HG02943 (cell line): ENCODE data around the gene INHA.

Experiments used
- ATAC-seq: cut with Tn5 transposase; IDR thresholded peaks from one replicate; pipeline ENCODE4 v1.9.1; 2021; ENCODE audit warnings: mild to moderate bottlenecking, low read depth, moderate library complexity; ENCODE audit not compliant: unreplicated experiment

The INHA gene

GRCh38 chr2:219608399-219608964 lies 36.4 kb downstream of the INHA start:
- ATAC-seq: no peak

DNA sequence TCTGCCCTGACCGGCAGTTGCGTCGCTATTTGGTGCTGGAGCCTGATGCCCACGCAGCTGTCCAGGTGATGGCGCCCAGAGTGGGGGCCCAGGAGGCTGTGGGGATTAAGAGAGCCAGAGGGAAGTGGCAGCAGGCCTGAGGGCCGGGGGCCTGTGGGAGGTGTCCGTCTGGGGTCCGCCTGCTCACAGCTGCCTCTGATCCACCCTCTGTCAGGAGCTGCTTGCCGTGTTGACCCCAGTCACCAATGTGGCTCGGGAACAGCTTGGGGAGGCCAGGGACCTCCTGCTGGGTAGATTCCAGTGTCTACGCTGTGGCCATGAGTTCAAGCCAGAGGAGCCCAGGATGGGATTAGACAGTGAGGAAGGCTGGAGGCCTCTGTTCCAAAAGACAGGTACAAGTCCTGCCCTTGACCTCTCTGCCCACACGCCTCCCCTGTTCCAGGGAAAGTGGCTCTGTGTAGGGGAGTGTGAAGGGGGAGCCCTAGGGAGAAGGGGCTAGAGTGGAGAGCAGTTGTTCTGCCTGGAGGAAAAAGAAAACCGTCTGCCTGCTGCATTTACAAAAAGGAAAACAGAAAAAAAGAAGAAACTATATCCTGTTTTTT lies 37.1 kb downstream of the INHA start:
- ATAC-seq: no peak

- no peak for ATAC-seq
Observed at GRCh38 chr2:219611306-219611705, 39.2 kb downstream of the INHA start.

DNA sequence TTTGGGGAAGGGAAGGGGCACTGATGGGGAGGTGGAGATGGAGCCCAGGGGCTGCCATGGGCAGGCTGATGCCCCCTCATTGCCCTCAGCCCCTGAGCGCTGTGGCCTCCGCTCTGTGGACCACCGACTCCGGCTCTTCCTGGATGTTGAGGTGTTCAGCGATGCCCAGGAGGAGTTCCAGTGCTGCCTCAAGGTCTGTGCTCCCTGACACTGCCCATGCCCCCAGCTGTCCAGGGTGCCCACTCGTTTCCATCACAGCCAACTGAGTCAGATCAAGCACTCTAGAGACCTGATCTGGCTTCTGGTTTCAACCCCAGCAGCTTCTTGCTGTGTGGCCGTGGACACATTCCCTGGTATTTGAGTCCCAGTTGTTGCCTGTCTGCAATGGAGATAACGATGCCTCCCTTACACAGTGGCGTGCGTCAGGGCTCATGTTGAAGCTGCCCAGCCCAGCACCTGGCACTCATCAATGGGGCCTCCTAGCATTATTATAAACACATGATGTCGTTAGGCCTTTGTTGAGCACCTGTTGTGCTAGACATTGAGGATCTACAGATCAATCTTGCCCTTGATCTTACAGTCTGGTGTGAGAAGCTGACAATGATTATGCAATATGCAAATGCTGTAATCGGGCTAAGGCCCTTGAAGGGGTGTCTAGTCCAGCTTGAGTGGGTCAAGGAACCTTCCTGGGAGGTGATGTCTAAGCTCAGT lies 39.9 kb downstream of the INHA start:
- ATAC-seq: no peak

GRCh38 chr2:219612577-219613286 lies 40.6 kb downstream of the INHA start:
- no peak for ATAC-seq

- ATAC-seq: no peak
Observed at GRCh38 chr2:219613461-219614070, 41.5 kb downstream of the INHA start.

DNA sequence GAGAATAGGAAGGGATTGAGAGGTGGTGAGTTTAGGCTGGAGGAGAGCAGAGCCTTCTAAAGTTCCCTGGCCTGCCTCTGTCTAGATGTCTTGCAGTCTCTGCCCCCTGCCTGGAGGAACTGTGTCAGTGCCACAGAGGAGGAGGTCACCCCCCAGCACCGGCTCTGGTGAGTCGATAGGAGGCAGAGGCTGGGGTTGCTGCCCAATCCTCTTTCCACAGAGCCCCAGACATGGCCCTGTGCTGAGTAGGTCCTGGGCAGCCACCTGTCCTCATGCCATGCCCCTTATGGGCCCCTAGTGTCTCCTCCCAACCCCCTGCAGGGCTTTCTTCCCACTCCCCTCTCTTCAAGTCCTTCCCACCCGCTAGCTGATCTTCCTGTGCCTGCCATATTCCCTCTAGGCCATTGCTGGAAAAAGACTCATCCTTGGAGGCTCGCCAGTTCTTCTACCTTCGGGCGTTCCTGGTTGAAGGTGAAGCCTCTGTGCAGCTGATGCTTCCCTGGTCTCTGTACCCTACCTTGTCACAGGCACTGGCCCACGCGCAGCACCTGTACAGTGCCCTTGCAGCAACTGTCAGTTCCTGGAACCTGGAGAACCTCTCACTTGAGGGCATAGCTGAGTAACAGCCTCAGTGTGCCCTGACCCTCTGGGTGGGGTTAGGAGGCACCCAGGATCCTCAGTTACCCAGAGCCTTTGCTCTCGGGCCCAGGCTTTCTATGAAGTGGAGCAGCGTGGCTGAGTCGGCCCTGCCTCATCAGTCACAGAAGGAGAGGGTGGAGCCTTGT lies 42.2 kb downstream of the INHA start:
- ATAC-seq: no peak

- ATAC-seq: no peak
Observed at GRCh38 chr2:219615036-219615435, 42.9 kb downstream of the INHA start.

DNA sequence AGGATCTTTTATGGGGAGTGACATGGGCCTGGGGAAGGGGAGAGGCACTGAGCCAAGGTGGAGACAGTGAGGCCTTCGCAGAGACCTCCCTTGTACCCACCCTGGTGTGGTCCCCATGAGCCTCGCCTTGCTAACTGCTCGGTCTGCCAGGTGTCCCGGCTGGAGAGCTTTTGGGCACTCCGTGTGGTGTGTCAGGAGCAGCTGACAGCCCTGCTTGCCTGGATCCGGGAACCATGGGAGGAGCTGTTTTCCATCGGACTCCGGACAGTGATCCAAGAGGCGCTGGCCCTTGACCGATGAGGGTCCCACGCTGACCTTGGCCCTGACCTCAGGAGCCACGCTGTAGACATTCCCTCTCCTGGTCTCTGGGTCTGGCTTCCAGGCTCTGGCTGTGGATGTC lies 43.8 kb downstream of the INHA start:
- no peak for ATAC-seq

GRCh38 chr2:219616550-219616949 lies 44.4 kb downstream of the INHA start:
- no peak for ATAC-seq

GRCh38 chr2:219618733-219619122 lies 46.6 kb downstream of the INHA start:
- ATAC-seq: no peak

DNA sequence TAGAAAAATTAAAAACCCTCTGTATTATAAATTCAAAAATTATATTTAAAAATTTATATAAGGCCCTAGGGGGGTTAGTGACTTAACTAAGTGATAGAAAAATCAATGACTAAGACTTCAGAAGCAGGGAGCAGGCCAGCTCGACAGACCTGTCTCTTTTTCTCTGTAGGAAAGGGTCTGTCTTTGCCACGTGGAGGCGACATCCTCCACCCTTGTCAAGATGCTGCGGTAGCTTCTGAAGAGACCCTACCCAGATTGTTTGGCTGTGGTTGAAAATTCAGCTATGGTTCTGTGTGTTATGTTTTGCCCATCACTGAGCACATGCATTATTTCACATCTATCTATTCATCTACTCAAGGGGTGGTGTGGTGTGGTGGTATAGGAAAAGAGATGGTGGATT lies 47.1 kb downstream of the INHA start:
- no peak for ATAC-seq

DNA sequence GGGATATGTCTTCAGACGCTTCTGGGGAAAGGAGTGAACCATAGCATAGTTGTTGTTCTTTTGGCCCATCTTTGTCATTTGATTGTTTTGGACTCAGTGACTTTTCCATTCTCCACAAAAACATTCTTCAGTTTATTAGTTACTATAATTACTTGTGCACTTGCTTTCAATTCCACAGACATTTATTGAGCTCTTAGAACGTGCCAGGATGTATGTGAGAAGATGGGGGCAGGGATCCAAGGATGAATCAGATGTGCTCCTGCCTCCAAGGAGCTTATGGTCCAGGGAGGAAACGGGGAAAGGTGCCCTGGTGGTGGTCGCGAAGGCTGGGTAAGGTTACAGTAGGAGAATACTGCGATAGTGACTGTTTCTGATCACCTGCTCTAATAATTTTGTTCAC lies 48.4 kb downstream of the INHA start:
- ATAC-seq: no peak

GRCh38 chr2:219621935-219622334 lies 49.8 kb downstream of the INHA start:
- no peak for ATAC-seq

- no peak for ATAC-seq
Observed at GRCh38 chr2:219622472-219622871, 50.4 kb downstream of the INHA start.

- ATAC-seq: no peak
Observed at GRCh38 chr2:219624565-219624964, 52.5 kb downstream of the INHA start.

GRCh38 chr2:219625179-219625578 lies 53.1 kb downstream of the INHA start:
- no peak for ATAC-seq
